GM12891 (cell line): ENCODE data around the gene STK10.

Experiments
- POLR2A ChIP-seq: IDR thresholded peaks from 2 replicates; pipeline ENCODE4 v1.6.1; 2011; ENCODE audit warnings: low read depth, low read length, control low read depth
- POLR2AphosphoS5 ChIP-seq: IDR thresholded peaks from 2 replicates; pipeline ENCODE4 v1.6.1; 2011; ENCODE audit warnings: low read depth, low read length, control low read depth

DNA sequence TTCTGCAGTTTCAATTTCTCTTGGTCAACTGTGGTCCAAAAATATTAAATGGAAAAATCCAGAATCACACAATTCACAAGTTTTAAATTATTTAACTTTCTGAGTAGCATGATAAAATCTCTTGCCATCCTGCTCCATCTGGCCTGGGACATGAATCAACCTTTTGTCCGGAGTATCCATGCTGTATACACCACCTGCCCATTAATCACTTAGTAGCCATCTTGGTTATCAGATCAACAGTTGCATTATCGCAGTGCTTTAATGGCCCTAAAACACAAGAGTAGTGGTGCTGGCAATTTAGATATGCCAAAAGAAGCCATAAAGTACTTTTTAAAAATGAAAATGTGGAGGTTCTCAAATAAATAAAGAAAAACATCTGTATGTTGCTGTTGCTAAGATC, 31.3 kb upstream of the STK10 start:
- TF ChIP-seq POLR2AphosphoS5 (no peak), POLR2A (no peak)
